ENCODE data around the gene LY86. TPM values are rescaled to one million over a fixed set of nuclear protein-coding genes. Genes with fewer than 3 reads are reported as not detected.

The LY86 gene
- total RNA-seq, 1 donor from 2014 or later: not detected

DNA sequence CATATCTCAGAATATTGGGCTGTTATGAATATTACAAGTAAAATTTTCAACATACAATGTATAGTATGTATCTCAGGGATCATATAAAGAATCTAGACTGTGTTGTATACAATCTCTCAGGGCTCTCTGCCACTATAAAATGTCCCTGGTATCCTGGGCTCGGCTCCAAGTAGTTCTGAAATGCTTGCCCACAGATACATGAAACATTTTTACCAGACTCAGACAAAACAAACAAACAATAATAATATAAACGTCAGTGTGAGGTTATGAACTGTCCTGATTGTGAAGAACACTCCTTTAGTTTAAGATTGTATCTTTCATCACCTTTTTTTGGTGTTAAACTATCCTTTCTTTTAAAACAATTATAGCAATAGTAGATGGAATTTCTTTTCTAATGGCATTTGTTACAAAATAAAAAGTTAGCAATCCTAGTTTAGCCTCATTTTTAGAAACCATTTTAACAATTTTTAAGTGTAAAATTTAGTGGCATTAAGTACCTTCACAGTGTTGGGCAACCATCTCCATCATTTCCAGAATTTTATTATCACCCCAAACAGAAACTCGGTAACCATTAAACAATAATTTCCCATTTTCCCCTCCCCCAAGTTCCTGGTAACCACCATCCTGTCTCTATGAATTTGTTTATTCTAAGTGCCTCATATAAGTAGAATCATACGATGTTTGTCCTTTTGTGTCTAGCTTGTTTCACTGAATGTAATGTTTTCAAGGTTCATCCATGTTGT lies 17.4 kb upstream of the LY86 start:
- no peak overlapping the region for H3K4me3 ChIP-seq (ENCODE audit: low read depth, low read length)
- no peak for DNase-seq (ENCODE audit: low read depth)
- TF ChIP-seq, protein P1, sequence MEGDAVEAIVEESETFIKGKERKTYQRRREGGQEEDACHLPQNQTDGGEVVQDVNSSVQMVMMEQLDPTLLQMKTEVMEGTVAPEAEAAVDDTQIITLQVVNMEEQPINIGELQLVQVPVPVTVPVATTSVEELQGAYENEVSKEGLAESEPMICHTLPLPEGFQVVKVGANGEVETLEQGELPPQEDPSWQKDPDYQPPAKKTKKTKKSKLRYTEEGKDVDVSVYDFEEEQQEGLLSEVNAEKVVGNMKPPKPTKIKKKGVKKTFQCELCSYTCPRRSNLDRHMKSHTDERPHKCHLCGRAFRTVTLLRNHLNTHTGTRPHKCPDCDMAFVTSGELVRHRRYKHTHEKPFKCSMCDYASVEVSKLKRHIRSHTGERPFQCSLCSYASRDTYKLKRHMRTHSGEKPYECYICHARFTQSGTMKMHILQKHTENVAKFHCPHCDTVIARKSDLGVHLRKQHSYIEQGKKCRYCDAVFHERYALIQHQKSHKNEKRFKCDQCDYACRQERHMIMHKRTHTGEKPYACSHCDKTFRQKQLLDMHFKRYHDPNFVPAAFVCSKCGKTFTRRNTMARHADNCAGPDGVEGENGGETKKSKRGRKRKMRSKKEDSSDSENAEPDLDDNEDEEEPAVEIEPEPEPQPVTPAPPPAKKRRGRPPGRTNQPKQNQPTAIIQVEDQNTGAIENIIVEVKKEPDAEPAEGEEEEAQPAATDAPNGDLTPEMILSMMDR (conservative IDR thresholded peaks at IDR 0.05; ENCODE audit: low read depth, low read length): no peak

DNA sequence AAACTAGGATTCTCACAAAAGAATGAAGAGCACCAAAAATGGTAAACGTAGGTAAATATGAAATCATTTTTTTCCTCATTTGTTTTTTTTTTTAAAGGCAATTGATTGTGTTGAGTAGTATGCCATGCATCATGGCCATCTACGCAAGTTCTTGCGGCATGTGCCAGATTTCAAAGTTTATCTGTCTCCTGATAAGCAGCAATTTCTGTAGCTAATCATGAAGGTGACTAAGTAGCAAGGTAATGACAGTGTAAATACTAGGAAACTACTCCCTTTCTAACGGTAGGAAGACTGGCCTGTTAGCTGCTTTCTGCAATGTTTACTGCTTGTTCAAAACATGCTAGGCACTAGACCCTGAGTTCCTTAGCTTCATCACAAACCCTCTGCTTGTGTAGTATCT lies 13.4 kb upstream of the LY86 start:
- no peak for DNase-seq (ENCODE audit: low read depth)
- TF ChIP-seq, protein P1 (conservative IDR thresholded peaks at IDR 0.05; ENCODE audit: low read depth, low read length): no peak
- H3K4me3 ChIP-seq (ENCODE audit: low read depth, low read length): no peak overlapping the region

DNA sequence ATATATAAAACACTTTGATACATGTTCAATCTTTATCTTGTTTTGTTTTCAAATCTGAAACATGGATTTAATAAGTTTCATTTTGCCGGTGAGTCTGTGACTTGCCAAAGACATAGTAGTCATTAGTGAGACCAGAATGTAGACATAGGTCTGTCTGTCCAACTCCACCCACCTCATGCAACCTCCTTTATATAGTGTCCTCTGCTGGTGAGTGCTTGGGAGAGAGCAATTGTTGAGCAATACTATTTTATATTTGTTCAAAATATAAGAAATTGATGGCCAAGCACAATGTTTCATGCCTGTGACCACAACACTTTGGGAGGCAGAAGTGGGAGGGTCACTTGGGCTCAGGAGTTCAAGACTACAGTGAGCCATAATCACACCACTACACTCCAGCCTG lies 10.8 kb upstream of the LY86 start:
- DNase-seq (ENCODE audit: low read depth): no peak
- no peak overlapping the region for H3K4me3 ChIP-seq (ENCODE audit: low read depth, low read length)
- TF ChIP-seq, protein P1 (conservative IDR thresholded peaks at IDR 0.05; ENCODE audit: low read depth, low read length): no peak

DNA sequence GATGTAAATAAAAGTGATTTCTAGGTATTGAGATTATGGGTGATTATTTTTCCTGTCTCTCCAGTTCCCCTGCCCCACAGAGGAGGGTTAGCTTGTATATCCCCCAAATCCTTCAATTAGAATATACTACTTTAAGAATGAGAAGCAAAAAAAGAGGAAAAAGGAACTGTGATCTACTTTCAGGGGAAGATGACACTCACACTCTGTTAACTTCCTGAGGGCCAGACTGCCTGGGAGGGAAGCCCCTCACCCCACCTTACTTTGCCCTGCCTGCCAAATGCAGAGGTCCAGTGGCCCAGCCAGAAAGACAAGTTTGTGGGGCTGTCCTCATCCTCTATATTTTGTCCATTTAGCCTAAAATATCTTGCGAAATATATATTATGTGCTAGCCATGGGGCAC lies 9.2 kb upstream of the LY86 start:
- DNase-seq (ENCODE audit: low read depth): no peak
- H3K4me3 ChIP-seq (ENCODE audit: low read depth, low read length): no peak overlapping the region
- TF ChIP-seq, protein P1 (conservative IDR thresholded peaks at IDR 0.05; ENCODE audit: low read depth, low read length): no peak

DNA sequence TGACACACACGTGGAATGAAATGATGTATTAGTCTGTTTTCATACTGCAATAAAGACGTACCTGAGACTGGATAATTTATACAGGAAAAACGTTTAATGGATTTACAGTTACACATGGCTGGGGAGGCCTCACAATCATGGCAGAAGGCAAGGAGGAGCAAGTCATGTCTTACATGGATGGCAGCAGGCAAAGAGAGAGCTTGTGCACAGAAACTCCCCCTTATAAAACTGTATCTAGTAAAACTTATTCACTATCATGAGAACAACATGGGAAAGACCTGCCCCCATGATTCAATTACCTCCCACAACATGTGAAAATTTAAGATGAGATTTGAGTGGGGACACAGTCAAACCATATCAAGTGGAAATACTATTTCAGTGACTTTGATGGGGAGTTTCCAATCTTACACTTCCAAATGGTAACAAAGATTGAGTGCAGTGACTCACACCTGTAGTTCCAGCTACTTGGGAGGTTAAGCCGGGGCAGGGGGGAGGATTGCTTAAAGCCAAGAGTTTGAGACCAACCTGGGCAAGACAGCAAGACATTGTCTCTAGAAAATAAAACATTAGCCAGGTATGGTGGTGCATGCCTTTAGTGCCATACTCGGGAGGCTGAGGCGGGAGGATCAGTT lies 8.2 kb upstream of the LY86 start:
- TF ChIP-seq, protein P1 (conservative IDR thresholded peaks at IDR 0.05; ENCODE audit: low read depth, low read length): no peak

DNA sequence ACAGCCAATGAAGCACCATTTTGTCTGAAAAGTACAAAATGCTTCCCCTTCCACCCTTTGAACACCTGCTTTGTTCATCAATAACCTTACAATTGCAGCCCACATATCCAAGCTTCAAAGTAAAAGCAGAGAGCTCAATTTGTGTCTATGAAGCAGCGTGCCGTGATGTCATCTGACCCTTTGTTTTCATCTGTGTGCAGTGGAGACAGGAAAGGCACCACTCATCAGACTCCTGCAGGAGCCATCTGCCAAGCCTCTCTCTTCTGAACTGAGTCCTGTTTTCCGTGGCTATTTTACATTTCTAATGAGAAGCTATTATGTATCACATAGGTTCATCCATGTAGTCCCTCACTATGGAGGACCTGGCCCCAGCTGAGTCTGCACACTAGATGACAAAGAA lies 7.5 kb upstream of the LY86 start:
- TF ChIP-seq, protein P1 (conservative IDR thresholded peaks at IDR 0.05; ENCODE audit: low read depth, low read length): no peak
- H3K4me3 ChIP-seq (ENCODE audit: low read depth, low read length): no peak overlapping the region
- DNase-seq (ENCODE audit: low read depth): no peak

More for the DNA sequence above, 8.2 kb upstream of the LY86 start:
- H3K4me3 ChIP-seq (ENCODE audit: low read depth, low read length): no peak overlapping the region
- no peak for DNase-seq (ENCODE audit: low read depth)

DNA sequence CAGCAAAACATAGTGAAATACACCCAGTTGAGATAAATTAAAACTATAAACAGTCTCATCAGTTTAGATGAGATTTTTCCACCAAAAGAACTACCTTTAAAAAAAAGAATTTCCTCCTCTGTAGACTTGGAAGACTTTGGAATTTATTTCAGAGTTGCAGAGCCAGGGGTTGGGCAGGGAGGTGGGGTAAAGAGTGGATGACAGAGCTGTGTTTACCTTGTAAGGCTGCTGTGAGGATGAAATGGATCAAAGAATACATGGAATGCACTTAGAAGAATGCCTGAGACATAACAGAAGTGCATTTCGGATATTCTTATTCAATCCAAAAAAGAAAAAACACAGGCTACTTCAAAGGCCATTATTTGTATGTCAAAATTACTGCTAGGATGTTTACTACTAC lies 6.4 kb upstream of the LY86 start:
- TF ChIP-seq, protein P1 (conservative IDR thresholded peaks at IDR 0.05; ENCODE audit: low read depth, low read length): no peak
- H3K4me3 ChIP-seq (ENCODE audit: low read depth, low read length): no peak overlapping the region
- DNase-seq (ENCODE audit: low read depth): no peak

All from epithelial cell of proximal tubule (primary cell).